ENCODE data around the gene ADAM23.

ADAM23 gene

GRCh38 chr2:206572725-206573124 lies 129.4 kb downstream of the ADAM23 start:
- DNase-seq = no peak

GRCh38 chr2:206573793-206574192 lies 130.5 kb downstream of the ADAM23 start:
- no peak for DNase-seq

- no peak for DNase-seq
Measured at GRCh38 chr2:206584323-206585116, 141.2 kb downstream of the ADAM23 start.

- DNase-seq = no peak
Measured at GRCh38 chr2:206585335-206585734, 142.0 kb downstream of the ADAM23 start.

GRCh38 chr2:206586609-206587008 lies 143.3 kb downstream of the ADAM23 start:
- DNase-seq = no peak

- DNase-seq = no peak
Measured at GRCh38 chr2:206597717-206598218, 154.4 kb downstream of the ADAM23 start.

- DNase-seq = no peak
Measured at GRCh38 chr2:206603243-206603642, 159.9 kb downstream of the ADAM23 start.

- DNase-seq = no peak
Measured at GRCh38 chr2:206610451-206610850, 167.1 kb downstream of the ADAM23 start.

- no peak for DNase-seq
Measured at GRCh38 chr2:206611191-206611590, 167.9 kb downstream of the ADAM23 start.

GRCh38 chr2:206611736-206612135 lies 168.4 kb downstream of the ADAM23 start:
- DNase-seq = no peak

GRCh38 chr2:206614811-206615210 lies 171.5 kb downstream of the ADAM23 start:
- no peak for DNase-seq

GRCh38 chr2:206615417-206616089 lies 172.2 kb downstream of the ADAM23 start:
- DNase-seq = no peak

GRCh38 chr2:206616151-206616550 lies 172.8 kb downstream of the ADAM23 start:
- no peak for DNase-seq

GRCh38 chr2:206619011-206619410 lies 175.7 kb downstream of the ADAM23 start:
- DNase-seq = no peak

GRCh38 chr2:206626108-206626507 lies 182.8 kb downstream of the ADAM23 start:
- DNase-seq = no peak

- no peak for DNase-seq
Measured at GRCh38 chr2:206627632-206628031, 184.3 kb downstream of the ADAM23 start.

- DNase-seq = no peak
Measured at GRCh38 chr2:206631340-206631739, 188.0 kb downstream of the ADAM23 start.

- DNase-seq = no peak
Measured at GRCh38 chr2:206635015-206635414, 191.7 kb downstream of the ADAM23 start.

GRCh38 chr2:206639636-206640035 lies 196.3 kb downstream of the ADAM23 start:
- no peak for DNase-seq

GRCh38 chr2:206641226-206641625 lies 197.9 kb downstream of the ADAM23 start:
- DNase-seq = no peak

GRCh38 chr2:206642075-206643025 lies 199.0 kb downstream of the ADAM23 start, which contains the start of gene FAM237A:
Gene FAM237A, plus strand, starts transcription at chr2:206642487. Its CDS starts 1,750 bp downstream, at chr2:206644237.
- no peak for DNase-seq

GRCh38 chr2:206647985-206648384 lies 204.7 kb downstream of the ADAM23 start:
- DNase-seq = no peak

- peak; percentile 6 for DNase-seq
Measured at GRCh38 chr2:206657087-206657486, 213.8 kb downstream of the ADAM23 start.
